GM10847 (cell line): ENCODE data around the gene RAB42.

ENCODE experiments used
- POLR2A ChIP-seq: IDR thresholded peaks from 2 replicates; pipeline ENCODE4 v1.6.1; 2011; ENCODE audit not compliant: insufficient read length; ENCODE audit errors: extremely low read depth

The RAB42 gene

GRCh38 chr1:28580722-28581530, 11.1 kb upstream of the RAB42 start:
- TF ChIP-seq POLR2A: no peak

- TF ChIP-seq POLR2A: peak; percentile 100
Measured at GRCh38 chr1:28581531-28582247, 10.4 kb upstream of the RAB42 start.

- TF ChIP-seq POLR2A: no peak
Measured at GRCh38 chr1:28582248-28582615, 9.8 kb upstream of the RAB42 start.

- no peak for TF ChIP-seq POLR2A
Measured at GRCh38 chr1:28592321-28593071, 431 bp downstream of the RAB42 start.

GRCh38 chr1:28595412-28596191, 3.5 kb downstream of the RAB42 start:
- no peak for TF ChIP-seq POLR2A

GRCh38 chr1:28601696-28602095, 9.6 kb downstream of the RAB42 start:
- no peak for TF ChIP-seq POLR2A

- no peak for TF ChIP-seq POLR2A
Measured at GRCh38 chr1:28602536-28603439, 10.7 kb downstream of the RAB42 start.

- no peak for TF ChIP-seq POLR2A
Measured at GRCh38 chr1:28604411-28604810, 12.3 kb downstream of the RAB42 start.

GRCh38 chr1:28604962-28605361, 12.9 kb downstream of the RAB42 start:
- TF ChIP-seq POLR2A: no peak

GRCh38 chr1:28606771-28607170, 14.7 kb downstream of the RAB42 start:
- TF ChIP-seq POLR2A: no peak

- no peak for TF ChIP-seq POLR2A
Measured at GRCh38 chr1:28613175-28613574, 21.1 kb downstream of the RAB42 start.

GRCh38 chr1:28631713-28632112, 39.6 kb downstream of the RAB42 start:
- TF ChIP-seq POLR2A: no peak

GRCh38 chr1:28632560-28632959, 40.5 kb downstream of the RAB42 start:
- TF ChIP-seq POLR2A: no peak

GRCh38 chr1:28640766-28641165, 48.7 kb downstream of the RAB42 start:
- TF ChIP-seq POLR2A: no peak
